ENCODE results near the gene CCDC33. TPM values are rescaled to one million over a fixed set of nuclear protein-coding genes. Genes with fewer than 3 reads are reported as not detected.

CCDC33 gene
- total RNA-seq, 4 donors from 2014 or later = not detected

GRCh38 chr15:74376226-74376625, 140.1 kb downstream of the CCDC33 start:
- TF ChIP-seq CTCF (IDR thresholded peaks at IDR 0.05) = no peak
- DNase-seq (ENCODE audit: low spot score) (no peak), ATAC-seq (ENCODE audit: low FRiP score) (no peak)

- TF ChIP-seq CTCF (IDR thresholded peaks at IDR 0.05) = no peak
- no peak for DNase-seq (ENCODE audit: low spot score)
- no peak for ATAC-seq (ENCODE audit: low FRiP score)
These were observed 140.9 kb downstream of the CCDC33 start for GRCh38 chr15:74376825-74377581.

GRCh38 chr15:74377831-74378766, 142.0 kb downstream of the CCDC33 start:
- no peak for TF ChIP-seq CTCF (IDR thresholded peaks at IDR 0.05)
- ATAC-seq (ENCODE audit: low FRiP score) (no peak), DNase-seq (ENCODE audit: low spot score) (no peak)

GRCh38 chr15:74378848-74379247, 142.7 kb downstream of the CCDC33 start:
- no peak for DNase-seq (ENCODE audit: low spot score)
- no peak for ATAC-seq (ENCODE audit: low FRiP score)
- no peak for TF ChIP-seq CTCF (IDR thresholded peaks at IDR 0.05)

GRCh38 chr15:74380361-74381189, 144.4 kb downstream of the CCDC33 start:
- no peak for ATAC-seq (ENCODE audit: low FRiP score)
- no peak for DNase-seq (ENCODE audit: low spot score)
- TF ChIP-seq CTCF (IDR thresholded peaks at IDR 0.05) = no peak

- TF ChIP-seq CTCF (IDR thresholded peaks at IDR 0.05) = no peak
- ATAC-seq (ENCODE audit: low FRiP score) (no peak), DNase-seq (ENCODE audit: low spot score) (no peak)
These were observed 145.0 kb downstream of the CCDC33 start for GRCh38 chr15:74381190-74381453.
